Endometrial microvascular endothelial cells (primary cell): ENCODE measurements around the gene ZEB1. TPM values are rescaled to one million over a fixed set of nuclear protein-coding genes. Genes with fewer than 3 reads are reported as not detected.
"Not testable (repeated sequence)": the region's sequence is repeated elsewhere in the genome, so short reads cannot be mapped to it uniquely, and the experiment has no call there.

Source experiments
- in situ Hi-C: cut with HindIII; loops from 2 replicates; pipeline ENCODE4 v1.10.0; 2017; ENCODE audit warnings: low sequenced_read_pairs, low pct_unique_long_range_greater_than_20kb; ENCODE audit errors: inconsistent ontology term
- total RNA-seq: library from RNA; depleted of rRNA; stranded (reverse); fragments of >200 nt; gene quantifications from one replicate; pipeline ENCODE4 v1.2.3, GENCODE V29; 2015; ENCODE audit errors: inconsistent ontology term

The ZEB1 gene
- total RNA-seq, 1 donor from 2014 or later: 46.9 TPM

GRCh38 chr10:31526178-31526577, 207.2 kb downstream of the ZEB1 start:
- in situ Hi-C loops: no loop called here

- in situ Hi-C loops: no loop called here
These were observed 207.7 kb downstream of the ZEB1 start for GRCh38 chr10:31526681-31527080.

- in situ Hi-C loops: no loop called here
These were observed 209.8 kb downstream of the ZEB1 start for GRCh38 chr10:31528831-31529230.

- in situ Hi-C loops: no loop called here
These were observed 217.3 kb downstream of the ZEB1 start for GRCh38 chr10:31536302-31536701.

- in situ Hi-C loops: no loop called here
These were observed 230.9 kb downstream of the ZEB1 start for GRCh38 chr10:31549896-31550295.

GRCh38 chr10:31554556-31554955, 235.5 kb downstream of the ZEB1 start:
- in situ Hi-C loops: no loop called here

- in situ Hi-C loops: no loop called here
These were observed 238.8 kb downstream of the ZEB1 start for GRCh38 chr10:31557854-31558253.

- in situ Hi-C loops: not testable (repeated sequence)
These were observed 249.3 kb downstream of the ZEB1 start for GRCh38 chr10:31568252-31568861.

GRCh38 chr10:31574577-31574976, 255.6 kb downstream of the ZEB1 start:
- in situ Hi-C loops: no loop called here

GRCh38 chr10:31578181-31578852, 259.3 kb downstream of the ZEB1 start:
- in situ Hi-C loops: no loop called here

- in situ Hi-C loops: no loop called here
These were observed 259.9 kb downstream of the ZEB1 start for GRCh38 chr10:31578951-31579350.
